ENCODE measurements around the gene BRD1. TPM values are rescaled to one million over a fixed set of nuclear protein-coding genes. Genes with fewer than 3 reads are reported as not detected.
"Not testable (repeated sequence)": the region's sequence is repeated elsewhere in the genome, so short reads cannot be mapped to it uniquely, and the experiment has no call there.

The BRD1 gene
- total and polyA plus RNA-seq, 5 donors from 2014 or later: 2.0 to 133 (median 2.3) TPM

DNA sequence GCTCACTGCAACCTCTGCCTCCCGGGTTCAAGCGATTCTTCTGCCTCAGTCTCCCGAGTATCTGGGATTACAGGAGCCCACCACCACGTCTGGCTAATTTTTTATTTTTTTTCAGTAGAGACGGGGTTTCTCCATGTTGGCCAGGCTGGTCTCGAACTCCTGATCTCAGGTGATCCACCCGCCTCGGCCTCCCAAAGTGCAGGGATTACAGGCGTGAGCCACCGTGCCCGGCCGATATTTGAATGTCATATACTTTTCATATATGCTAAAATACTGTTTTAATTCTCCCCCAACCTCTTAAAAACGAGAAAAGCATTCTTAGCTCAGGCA is 24.9 kb upstream of the BRD1 start:
- Histone ChIP-seq H3K4me1 (ENCODE audit: control insufficient read depth, insufficient read depth, low read length, poor library complexity, severe bottlenecking) (peaks cover 67% of the 10 kb centered on the region), H3K27ac (ENCODE audit: insufficient read depth, low read length, poor library complexity, severe bottlenecking) (peak overlapping the region; percentile 83), H3K4me3 (ENCODE audit: low read depth, low read length) (peak overlapping the region; percentile 55)
- ATAC-seq (ENCODE audit: low read depth in 2 of 2); H3K36me3 Mint-ChIP-seq; DNase-seq; H3K9me3 Mint-ChIP-seq; H3K27me3 ChIP-seq (ENCODE audit: control insufficient read depth, insufficient read depth, low read length); H3K36me3 ChIP-seq (ENCODE audit: control insufficient read depth, insufficient read depth, low read length); H3K9me3 ChIP-seq (ENCODE audit: control insufficient read depth in 2 of 2, low read length in 2 of 2): not testable (repeated sequence)
- Mint-ChIP-seq H3K4me1 (peaks cover 19 to 56% (median 35%) of the 10 kb centered on the region in 4 donors), H3K27me3 (peaks cover 22% of the 10 kb centered on the region), H3K4me3 (peak overlapping the region; percentile 73 to 94 (median 85)), H3K27ac (peak overlapping the region in 1 of 3 donors; percentile 76)

DNA sequence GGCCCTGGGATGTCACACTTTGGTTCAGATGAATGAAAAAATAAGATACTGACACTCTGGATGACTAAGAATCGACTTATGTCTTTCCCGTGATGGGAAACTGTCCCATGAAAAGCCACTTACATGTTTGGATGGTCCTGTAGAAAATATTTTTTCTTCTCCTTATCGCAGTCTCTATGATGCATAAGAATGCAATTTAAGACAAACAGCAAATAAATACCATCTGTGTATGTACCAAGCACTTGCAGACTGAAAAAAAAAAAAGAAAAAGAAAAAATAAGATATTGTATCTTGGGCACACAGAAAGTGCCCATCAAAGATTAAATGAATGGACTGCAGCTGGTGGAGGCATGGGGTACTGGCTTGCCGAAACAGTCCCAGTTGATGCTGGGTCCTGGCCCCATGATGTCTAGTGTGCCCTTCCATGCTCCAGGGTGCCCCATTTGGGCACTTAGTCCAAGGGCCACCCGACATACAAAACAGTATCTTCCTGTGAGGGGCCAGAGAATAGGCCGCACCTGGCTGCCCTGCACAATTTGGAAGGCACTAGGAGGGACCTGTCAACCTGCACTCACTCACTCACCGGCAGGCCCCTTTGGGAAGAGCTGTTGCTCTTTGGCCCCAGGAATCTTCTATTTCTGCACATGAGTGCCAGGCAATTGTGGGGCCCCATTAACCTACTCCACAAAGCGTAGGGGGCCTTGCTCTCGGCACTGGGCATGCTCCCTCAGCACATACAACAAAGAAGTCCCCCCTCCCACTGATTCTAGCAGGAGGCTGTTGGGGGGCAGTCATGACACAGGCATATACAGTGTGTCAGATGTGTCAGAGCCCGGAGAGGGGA is 23.5 kb upstream of the BRD1 start:
- no peaks in the 10 kb centered on the region for H3K27me3 ChIP-seq (ENCODE audit: control insufficient read depth, insufficient read depth, low read length)
- no peak for DNase-seq
- Mint-ChIP-seq H3K27me3 (peaks cover 35% of the 10 kb centered on the region), H3K36me3 (peaks cover 3% of the 10 kb centered on the region), H3K27ac (peak overlapping the region in 1 of 3 donors; percentile 25), H3K4me1 (peaks cover 19 to 52% (median 33%) of the 10 kb centered on the region in 4 donors), H3K4me3 (peak overlapping the region; percentile 42 to 96 (median 89)), H3K9me3 (peaks cover 0 to 2% (median 0%) of the 10 kb centered on the region in 7 donors)
- peaks cover 63% of the 10 kb centered on the region for H3K4me1 ChIP-seq (ENCODE audit: control insufficient read depth, insufficient read depth, low read length, poor library complexity, severe bottlenecking)
- no peaks in the 10 kb centered on the region for H3K9me3 ChIP-seq (ENCODE audit: control insufficient read depth in 2 of 2, low read length in 2 of 2)
- H3K36me3 ChIP-seq (ENCODE audit: control insufficient read depth, insufficient read depth, low read length): no peaks in the 10 kb centered on the region
- H3K4me3 ChIP-seq (ENCODE audit: low read depth, low read length): no peak overlapping the region
- no peak for ATAC-seq (ENCODE audit: low read depth in 2 of 2)
- H3K27ac ChIP-seq (ENCODE audit: insufficient read depth, low read length, poor library complexity, severe bottlenecking): no peak overlapping the region

DNA sequence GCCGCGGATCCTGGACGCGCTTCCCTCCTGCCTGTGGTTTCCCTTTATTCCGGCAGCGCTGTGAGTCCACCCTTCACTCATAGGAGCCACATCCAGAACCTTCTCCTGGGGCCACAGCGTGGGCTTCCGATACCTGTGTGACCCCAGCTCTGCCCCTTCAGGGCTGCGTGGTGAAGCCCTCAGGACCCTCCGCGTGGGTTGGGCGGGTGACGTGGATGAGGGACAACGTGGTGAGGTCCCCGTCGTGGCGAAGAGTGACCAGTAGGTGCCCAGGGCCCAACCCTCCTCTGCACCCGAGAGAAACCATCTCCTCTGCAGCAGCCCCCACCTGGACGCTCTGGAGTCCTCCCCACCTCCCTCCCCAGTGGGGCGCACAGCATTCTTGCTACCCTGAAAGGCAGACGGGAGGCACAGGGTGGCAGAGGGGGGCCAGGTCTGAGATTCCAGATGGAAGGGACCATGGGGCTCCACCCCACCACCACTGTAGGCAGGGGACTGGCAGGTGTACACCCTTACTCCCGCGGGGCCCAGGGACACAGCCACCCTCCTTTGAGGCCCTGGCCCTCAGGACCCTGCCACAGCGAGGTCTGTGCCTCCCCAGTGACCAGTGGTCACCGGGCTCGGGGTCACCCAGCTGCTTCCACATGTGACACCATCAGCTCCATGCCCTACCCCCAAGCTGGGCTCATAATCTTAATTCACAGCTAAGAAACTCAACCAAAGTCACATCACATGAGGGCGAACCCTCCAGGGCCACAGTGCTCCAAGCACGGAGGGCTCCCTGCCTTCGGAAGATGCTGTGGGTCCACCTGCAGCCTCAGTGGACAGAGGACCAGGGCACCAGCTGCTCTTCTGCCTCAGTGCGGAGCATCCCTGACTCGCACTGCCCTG is 22.6 kb upstream of the BRD1 start:
- H3K4me1 ChIP-seq (ENCODE audit: control insufficient read depth, insufficient read depth, low read length, poor library complexity, severe bottlenecking): peaks cover 54% of the 10 kb centered on the region
- H3K36me3 ChIP-seq (ENCODE audit: control insufficient read depth, insufficient read depth, low read length): no peaks in the 10 kb centered on the region
- peaks cover 3% of the 10 kb centered on the region for H3K36me3 Mint-ChIP-seq
- no peaks in the 10 kb centered on the region for H3K9me3 ChIP-seq (ENCODE audit: control insufficient read depth in 2 of 2, low read length in 2 of 2)
- peaks cover 0 to 2% (median 0%) of the 10 kb centered on the region in 7 donors for H3K9me3 Mint-ChIP-seq
- no peaks in the 10 kb centered on the region for H3K27me3 ChIP-seq (ENCODE audit: control insufficient read depth, insufficient read depth, low read length)
- peak overlapping the region; percentile 52 to 94 (median 78) for H3K4me3 Mint-ChIP-seq
- no peak overlapping the region for H3K27ac ChIP-seq (ENCODE audit: insufficient read depth, low read length, poor library complexity, severe bottlenecking)
- DNase-seq (no peak), ATAC-seq (ENCODE audit: low read depth in 2 of 2) (no peak)
- H3K27me3 Mint-ChIP-seq: peaks cover 42% of the 10 kb centered on the region
- no peak overlapping the region for H3K27ac Mint-ChIP-seq
- H3K4me1 Mint-ChIP-seq: peaks cover 10 to 44% (median 27%) of the 10 kb centered on the region in 4 donors
- H3K4me3 ChIP-seq (ENCODE audit: low read depth, low read length): no peak overlapping the region

DNA sequence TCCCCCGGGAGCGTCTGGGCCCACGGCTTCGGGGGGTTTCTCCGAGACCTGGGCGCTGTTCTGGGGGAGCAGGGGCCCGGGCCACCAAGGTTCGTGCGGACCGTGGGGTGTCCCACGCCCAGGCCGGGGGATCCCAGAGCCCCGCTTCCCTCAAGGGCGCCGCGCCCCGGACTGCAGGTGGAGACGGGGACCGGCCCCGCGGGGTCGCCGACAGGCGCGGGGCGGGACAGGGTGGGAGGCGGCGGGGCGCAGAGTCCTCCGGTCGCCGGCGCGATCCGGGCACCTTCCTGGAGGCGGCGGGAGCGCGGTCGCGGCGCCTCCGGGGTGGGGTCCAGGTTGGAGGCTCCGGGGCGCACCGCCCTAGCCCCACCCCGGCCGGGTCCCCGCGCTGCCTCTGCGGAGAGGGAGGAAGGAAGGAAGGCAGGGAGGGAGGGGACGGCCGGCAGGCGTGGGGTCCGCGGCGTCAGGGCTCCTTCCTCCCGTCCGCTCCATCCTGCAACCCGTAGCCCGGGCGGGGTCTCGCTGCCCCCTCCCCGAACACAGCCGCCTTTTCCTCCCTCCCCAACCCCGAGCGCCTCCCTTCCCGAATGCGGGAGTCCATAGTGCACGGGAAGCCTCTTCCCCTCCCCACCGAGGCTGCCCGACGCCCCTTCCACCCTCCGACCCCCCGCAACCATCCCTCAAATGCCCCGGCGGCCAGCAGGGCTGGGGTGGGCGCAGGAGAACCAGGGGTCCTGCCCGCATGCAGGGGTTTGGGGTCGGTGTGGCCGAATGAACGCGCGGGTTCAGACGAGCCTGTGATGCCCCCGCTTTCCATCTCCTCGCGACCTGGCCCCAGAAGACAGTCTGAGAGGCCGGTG is 21.7 kb upstream of the BRD1 start:
- H3K27ac ChIP-seq (ENCODE audit: insufficient read depth, low read length, poor library complexity, severe bottlenecking): no peak overlapping the region

DNA sequence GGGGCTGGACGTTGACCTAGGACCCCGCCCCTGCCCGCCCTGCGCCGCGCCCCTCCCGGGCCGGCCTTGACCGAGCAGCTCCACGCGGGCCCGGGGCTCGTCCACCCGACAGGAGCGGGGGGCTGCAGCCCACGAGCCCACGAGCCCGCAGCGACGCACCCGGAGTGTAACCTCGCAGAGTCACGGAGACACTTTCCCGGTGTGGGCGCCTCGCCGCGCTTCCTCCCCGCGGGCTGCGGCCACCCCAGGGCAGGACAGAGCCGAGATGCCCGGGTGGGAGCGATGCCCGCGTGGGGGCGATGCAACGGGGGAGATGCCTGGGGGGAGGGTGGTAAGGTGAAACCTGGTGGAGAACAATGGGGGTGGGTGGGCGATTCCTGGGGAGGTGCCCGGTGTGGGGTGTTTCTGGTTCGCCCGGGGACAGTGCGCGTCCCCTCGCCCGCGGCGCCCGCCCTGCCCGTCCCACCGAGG is 21.1 kb upstream of the BRD1 start:
- peaks cover 45% of the 10 kb centered on the region for H3K27me3 Mint-ChIP-seq
- H3K4me1 Mint-ChIP-seq: peaks cover 3 to 36% (median 17%) of the 10 kb centered on the region in 4 donors
- DNase-seq: no peak

More for the DNA sequence above, 21.7 kb upstream of the BRD1 start:
- H3K27me3 ChIP-seq (ENCODE audit: control insufficient read depth, insufficient read depth, low read length): no peaks in the 10 kb centered on the region
- H3K36me3 ChIP-seq (ENCODE audit: control insufficient read depth, insufficient read depth, low read length): no peaks in the 10 kb centered on the region
- ATAC-seq (ENCODE audit: low read depth in 2 of 2) (no peak), DNase-seq (peak in 1 of 3 donors; percentile 51)
- H3K27me3 Mint-ChIP-seq: peaks cover 46% of the 10 kb centered on the region
- H3K9me3 Mint-ChIP-seq: peaks cover 0 to 2% (median 0%) of the 10 kb centered on the region in 7 donors
- peaks cover 3% of the 10 kb centered on the region for H3K36me3 Mint-ChIP-seq
- no peak overlapping the region for H3K4me3 ChIP-seq (ENCODE audit: low read depth, low read length)
- no peak overlapping the region for H3K27ac Mint-ChIP-seq
- H3K4me3 Mint-ChIP-seq: peak overlapping the region; percentile 52 to 94 (median 78)
- H3K4me1 Mint-ChIP-seq: peaks cover 3 to 36% (median 18%) of the 10 kb centered on the region in 4 donors
- H3K4me1 ChIP-seq (ENCODE audit: control insufficient read depth, insufficient read depth, low read length, poor library complexity, severe bottlenecking): peaks cover 45% of the 10 kb centered on the region
- no peaks in the 10 kb centered on the region for H3K9me3 ChIP-seq (ENCODE audit: control insufficient read depth in 2 of 2, low read length in 2 of 2)

DNA sequence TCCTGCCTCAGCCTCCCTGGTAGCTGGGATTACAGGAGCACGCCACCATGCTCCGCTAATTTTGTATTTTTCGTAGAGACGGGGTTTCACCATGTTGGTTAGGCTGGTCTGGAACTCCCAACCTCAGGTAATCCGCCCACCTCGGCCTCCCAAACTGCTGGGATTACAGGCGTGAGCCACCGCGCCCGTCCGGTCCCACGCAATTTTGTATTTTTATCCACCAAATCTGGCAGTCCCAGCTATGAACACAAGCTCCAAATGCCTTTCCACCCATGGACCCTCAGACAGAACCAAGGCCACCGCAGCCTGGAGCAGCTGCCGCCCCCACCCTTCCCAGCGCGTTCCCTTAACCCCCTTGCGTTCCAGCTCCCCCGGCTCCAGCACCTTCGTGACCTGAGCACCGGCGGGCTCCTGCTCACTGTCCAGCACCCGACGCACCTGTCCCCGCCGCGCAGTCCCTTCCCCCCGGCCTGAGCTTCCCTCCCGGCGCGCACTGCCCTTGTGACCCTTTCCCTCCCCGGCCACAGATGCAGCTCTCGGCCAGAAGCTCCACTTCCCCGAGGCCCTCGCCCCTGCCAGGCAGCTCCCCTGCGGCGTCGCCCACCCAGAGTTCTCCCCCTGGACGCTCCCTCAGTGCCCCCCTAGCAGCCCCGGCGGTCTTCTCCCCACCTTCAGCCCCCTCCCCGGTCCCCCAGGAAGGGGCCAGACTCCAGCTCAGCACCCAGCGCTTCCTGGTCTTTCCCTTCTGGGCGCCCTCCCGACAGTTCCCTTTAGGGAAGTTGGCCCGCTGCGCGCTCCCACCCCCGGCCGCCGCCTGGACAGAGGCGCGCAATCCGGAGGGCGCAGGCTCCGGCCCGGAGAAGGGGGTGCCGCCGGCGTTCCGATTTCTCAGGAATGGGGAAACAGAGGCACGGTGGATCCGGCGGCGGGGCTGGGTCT is 20.3 kb upstream of the BRD1 start:
- no peak for DNase-seq
- H3K4me3 ChIP-seq (ENCODE audit: low read depth, low read length): no peak overlapping the region
- peaks cover 45% of the 10 kb centered on the region for H3K27me3 Mint-ChIP-seq
- H3K4me1 ChIP-seq (ENCODE audit: control insufficient read depth, insufficient read depth, low read length, poor library complexity, severe bottlenecking): peaks cover 40% of the 10 kb centered on the region
- H3K27ac ChIP-seq (ENCODE audit: insufficient read depth, low read length, poor library complexity, severe bottlenecking): no peak overlapping the region
- H3K4me1 Mint-ChIP-seq: peaks cover 3 to 36% (median 17%) of the 10 kb centered on the region in 4 donors
- peaks cover 0 to 2% (median 0%) of the 10 kb centered on the region in 7 donors for H3K9me3 Mint-ChIP-seq
- peaks cover 3% of the 10 kb centered on the region for H3K36me3 Mint-ChIP-seq
- H3K36me3 ChIP-seq (ENCODE audit: control insufficient read depth, insufficient read depth, low read length): no peaks in the 10 kb centered on the region
- no peaks in the 10 kb centered on the region for H3K9me3 ChIP-seq (ENCODE audit: control insufficient read depth in 2 of 2, low read length in 2 of 2)
- no peak overlapping the region for H3K27ac Mint-ChIP-seq
- ATAC-seq (ENCODE audit: low read depth in 2 of 2): no peak
- H3K27me3 ChIP-seq (ENCODE audit: control insufficient read depth, insufficient read depth, low read length): no peaks in the 10 kb centered on the region
- H3K4me3 Mint-ChIP-seq: peak overlapping the region in 3 of 4 donors; percentile 41 to 83 (median 63)

More for the DNA sequence above, 21.1 kb upstream of the BRD1 start:
- Histone ChIP-seq H3K36me3 (ENCODE audit: control insufficient read depth, insufficient read depth, low read length) (no peaks in the 10 kb centered on the region), H3K9me3 (ENCODE audit: control insufficient read depth in 2 of 2, low read length in 2 of 2) (no peaks in the 10 kb centered on the region), H3K4me3 (ENCODE audit: low read depth, low read length) (no peak overlapping the region), H3K27me3 (ENCODE audit: control insufficient read depth, insufficient read depth, low read length) (no peaks in the 10 kb centered on the region), H3K27ac (ENCODE audit: insufficient read depth, low read length, poor library complexity, severe bottlenecking) (no peak overlapping the region), H3K4me1 (ENCODE audit: control insufficient read depth, insufficient read depth, low read length, poor library complexity, severe bottlenecking) (peaks cover 42% of the 10 kb centered on the region)
- no peak for ATAC-seq (ENCODE audit: low read depth in 2 of 2)
- Mint-ChIP-seq H3K36me3 (peaks cover 3% of the 10 kb centered on the region), H3K27ac (no peak overlapping the region), H3K9me3 (peaks cover 0 to 2% (median 0%) of the 10 kb centered on the region in 7 donors), H3K4me3 (no peak overlapping the region)

Measured in CD4-positive, CD25-positive, alpha-beta regulatory T cell (primary cell).